Adrenal gland (tissue), 5 donors: ENCODE data around the gene NBPF12.
"Not testable (repeated sequence)": the region's sequence is repeated elsewhere in the genome, so short reads cannot be mapped to it uniquely, and the experiment has no call there.

Experiments used
- POLR2A ChIP-seq, 2 donors: fragments of 450-650 bp; IDR thresholded peaks; one replicate each; pipeline ENCODE4 v1.6.1; 2017; ENCODE audit warnings: antibody characterized with exemption in 2 of 2, mild to moderate bottlenecking in 2 of 2, moderate library complexity in 1 of 2
- TF ChIP-seq, protein P1 (sequence below), 6 experiments: fragments of 450-650 bp in 4 of 6; fragments of 200-600 bp in 2 of 6; sonication (generic) in 1 of 6; IDR thresholded peaks; 1 replicate in 5 of 6; 2 replicates in 1 of 6; pipeline versions ENCODE4 v1.5.1 to v1.8.0; 2016 to 2021; ENCODE audit warnings: antibody characterized with exemption in 6 of 6, mild to moderate bottlenecking in 2 of 6, moderate library complexity in 1 of 6
- donor health status: DM: no; HTN: no; CAD: no.

DNA sequence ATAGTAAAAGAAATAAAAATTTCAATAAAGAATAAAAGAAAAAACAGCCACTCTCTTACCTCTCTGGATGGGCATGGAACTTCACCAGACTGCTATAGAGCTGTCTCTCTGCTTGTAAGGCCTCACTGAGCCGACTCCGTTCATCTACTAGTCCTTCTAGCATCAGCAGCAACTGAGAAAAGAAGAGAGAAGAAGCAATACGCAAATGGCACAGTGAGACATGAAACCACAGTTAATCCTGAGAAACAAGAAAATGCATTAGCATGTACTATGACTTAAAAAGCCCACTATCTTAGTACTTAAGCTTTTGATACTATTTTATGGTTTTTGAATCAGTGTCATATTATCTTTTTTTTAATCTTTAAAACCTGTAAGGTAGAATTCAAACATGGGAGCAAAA, 104.8 kb downstream of the NBPF12 start:
- TF ChIP-seq POLR2A (IDR thresholded peaks at IDR 0.05) = not testable (repeated sequence)
- TF ChIP-seq, protein P1, sequence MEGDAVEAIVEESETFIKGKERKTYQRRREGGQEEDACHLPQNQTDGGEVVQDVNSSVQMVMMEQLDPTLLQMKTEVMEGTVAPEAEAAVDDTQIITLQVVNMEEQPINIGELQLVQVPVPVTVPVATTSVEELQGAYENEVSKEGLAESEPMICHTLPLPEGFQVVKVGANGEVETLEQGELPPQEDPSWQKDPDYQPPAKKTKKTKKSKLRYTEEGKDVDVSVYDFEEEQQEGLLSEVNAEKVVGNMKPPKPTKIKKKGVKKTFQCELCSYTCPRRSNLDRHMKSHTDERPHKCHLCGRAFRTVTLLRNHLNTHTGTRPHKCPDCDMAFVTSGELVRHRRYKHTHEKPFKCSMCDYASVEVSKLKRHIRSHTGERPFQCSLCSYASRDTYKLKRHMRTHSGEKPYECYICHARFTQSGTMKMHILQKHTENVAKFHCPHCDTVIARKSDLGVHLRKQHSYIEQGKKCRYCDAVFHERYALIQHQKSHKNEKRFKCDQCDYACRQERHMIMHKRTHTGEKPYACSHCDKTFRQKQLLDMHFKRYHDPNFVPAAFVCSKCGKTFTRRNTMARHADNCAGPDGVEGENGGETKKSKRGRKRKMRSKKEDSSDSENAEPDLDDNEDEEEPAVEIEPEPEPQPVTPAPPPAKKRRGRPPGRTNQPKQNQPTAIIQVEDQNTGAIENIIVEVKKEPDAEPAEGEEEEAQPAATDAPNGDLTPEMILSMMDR (IDR thresholded peaks at IDR 0.05) = not testable (repeated sequence)
